Aorta (tissue), 5 donors: ENCODE results near the gene VCPKMT. TPM values are rescaled to one million over a fixed set of nuclear protein-coding genes. Genes with fewer than 3 reads are reported as not detected.

Experiments
- ATAC-seq: fragments of 200-7000 bp; cut with Tn5 transposase; one replicate; pipeline ENCODE4 v1.9.1; 2022; ENCODE audit warnings: moderate library complexity; ENCODE audit not compliant: low FRiP score
- DNase-seq, 2 donors: peaks; one replicate each; pipeline ENCODE4 v3.0.0-alpha.2; 2020
- H3K27ac ChIP-seq, 2 donors: one replicate each; pipeline ENCODE4 v1.5.1; 2013; ENCODE audit warnings: low read length in 2 of 2, mild to moderate bottlenecking in 2 of 2, moderate library complexity in 2 of 2, control low read depth in 1 of 2, inconsistent platforms in 1 of 2, low read depth in 1 of 2
- H3K27me3 ChIP-seq, 2 donors: one replicate each; pipeline ENCODE4 v1.6.1; 2013; ENCODE audit warnings: control low read depth in 1 of 2, low read length in 1 of 2, mild to moderate bottlenecking in 1 of 2, moderate library complexity in 1 of 2; ENCODE audit not compliant: insufficient read depth in 2 of 2, control insufficient read depth in 1 of 2
- H3K36me3 ChIP-seq, 2 donors: one replicate each; pipeline ENCODE4 v1.6.1; 2013; ENCODE audit warnings: control low read depth in 1 of 2, low read length in 1 of 2, mild to moderate bottlenecking in 1 of 2; ENCODE audit not compliant: insufficient read depth in 2 of 2, control insufficient read depth in 1 of 2
- H3K4me1 ChIP-seq, 2 donors: one replicate each; pipeline ENCODE4 v1.6.1; 2013; ENCODE audit warnings: low read length in 2 of 2, control low read depth in 1 of 2, mild to moderate bottlenecking in 1 of 2, moderate library complexity in 1 of 2; ENCODE audit not compliant: insufficient read depth in 2 of 2, control insufficient read depth in 1 of 2
- H3K4me3 ChIP-seq, 2 donors: one replicate each; pipeline ENCODE4 v1.5.1; 2013; ENCODE audit warnings: low read length in 2 of 2, control low read depth in 1 of 2, mild to moderate bottlenecking in 1 of 2
- H3K9me3 ChIP-seq: one replicate; pipeline ENCODE4 v1.6.1; 2013; ENCODE audit warnings: mild to moderate bottlenecking, low read length; ENCODE audit not compliant: control insufficient read depth
- WGBS, 2 donors: extraction: QIAGEN DNeasy Blood & Tissue Kit; methylation state at CpG; one replicate each; pipeline ENCODE4 v1.1.7; 2013; 5-methylcytosine and 5-hydroxymethylcytosine counted together
- intact Hi-C, 2 donors: fragments of 100-400 bp; cut with DNase I; formaldehyde crosslinking; loops; one replicate each; pipeline versions ENCODE4 v1.14.2 to v1.15.0; 2022
- polyA plus RNA-seq, 2 donors: library from polyadenylated mRNA; stranded (reverse); fragments of 200-250 nt; gene quantifications; one replicate each; pipeline ENCODE4 v1.2.3, GENCODE V29; 2013
- total RNA-seq, 2 donors: library from RNA; stranded (reverse); fragmentation: NEBNext Ultra II Directional; extraction: Animal tissue kit (Norgen Biotek cat#: 25700); gene quantifications; one replicate each; pipeline ENCODE4 v1.2.1, GENCODE V29; 2021
- donor health status: healthy with polysubstance abuse.
- donor health status: Bipolar disorder and iron deficiency.
- donor health status: DM: no; HTN: no; CAD: no.
- donor health status: DM: no; HTN: no; CAD: no.
- donor health status: DM: yes; HTN: yes; CAD: no.

The VCPKMT gene
- total and polyA plus RNA-seq, 4 donors: 4.5 to 11.6 (median 8.8) TPM

GRCh38 chr14:50117456-50117855 is 1.1 kb upstream of the VCPKMT start:
- Histone ChIP-seq H3K36me3 (peaks cover 0 to 2% of the 10 kb centered on the region in 2 donors), H3K9me3 (no peaks in the 10 kb centered on the region), H3K4me3 (no peak overlapping the region), H3K27me3 (no peaks in the 10 kb centered on the region), H3K27ac (no peak overlapping the region), H3K4me1 (no peaks in the 10 kb centered on the region)
- ATAC-seq: no peak
- intact Hi-C loops: no loop called here
- WGBS, 2 donors: 83 to 92% methylated on average over 2 of the region's 2 CpGs
- no peak for DNase-seq

- peaks cover 0 to 3% of the 10 kb centered on the region in 2 donors for H3K36me3 ChIP-seq
- ATAC-seq (no peak), DNase-seq (no peak)
- no peaks in the 10 kb centered on the region for H3K9me3 ChIP-seq
- WGBS, 2 donors: 11 to 12% methylated on average over 2 of the region's 2 CpGs
- H3K4me3 ChIP-seq: peak overlapping the region; percentile 49 to 85
- intact Hi-C loops: no loop called here
- H3K27ac ChIP-seq: peak overlapping the region in 1 of 2 donors; percentile 1
- H3K4me1 ChIP-seq: no peaks in the 10 kb centered on the region
- no peaks in the 10 kb centered on the region for H3K27me3 ChIP-seq
These were observed 594 bp upstream of the VCPKMT start for GRCh38 chr14:50116966-50117365.

GRCh38 chr14:50113381-50114035 is 2.9 kb downstream of the VCPKMT start:
- no peaks in the 10 kb centered on the region for H3K9me3 ChIP-seq
- WGBS, 2 donors: 64 to 76% methylated on average over 4 of the region's 4 CpGs
- intact Hi-C loops: no loop called here
- ATAC-seq (no peak), DNase-seq (no peak)
- no peak overlapping the region for H3K4me3 ChIP-seq
- peaks cover 0 to 5% of the 10 kb centered on the region in 2 donors for H3K36me3 ChIP-seq
- H3K27ac ChIP-seq: no peak overlapping the region
- no peaks in the 10 kb centered on the region for H3K4me1 ChIP-seq
- H3K27me3 ChIP-seq: no peaks in the 10 kb centered on the region

- ATAC-seq (no peak), DNase-seq (no peak)
- intact Hi-C loops: no loop called here
- H3K27me3 ChIP-seq: no peaks in the 10 kb centered on the region
- no peak overlapping the region for H3K27ac ChIP-seq
- peaks cover 0 to 3% of the 10 kb centered on the region in 2 donors for H3K36me3 ChIP-seq
- no peaks in the 10 kb centered on the region for H3K9me3 ChIP-seq
- WGBS, 2 donors: 83% methylated on average over 4 of the region's 4 CpGs
- H3K4me1 ChIP-seq: no peaks in the 10 kb centered on the region
- H3K4me3 ChIP-seq: no peak overlapping the region
These were observed 5.9 kb downstream of the VCPKMT start for GRCh38 chr14:50110323-50111037.

- no peak for ATAC-seq
- H3K4me3 ChIP-seq: no peak overlapping the region
- no peak overlapping the region for H3K27ac ChIP-seq
- intact Hi-C loops: loop anchor here (5.0 kb wide), 2 partner anchors 242 to 247 kb away; no protein-coding TSS in a partner anchor
- peaks cover 0 to 3% of the 10 kb centered on the region in 2 donors for H3K36me3 ChIP-seq
- H3K4me1 ChIP-seq: no peaks in the 10 kb centered on the region
- H3K9me3 ChIP-seq: no peaks in the 10 kb centered on the region
- no peak for DNase-seq
- WGBS, 2 donors: 60 to 62% methylated on average over 6 of the region's 6 CpGs
- H3K27me3 ChIP-seq: no peaks in the 10 kb centered on the region
These were observed 7.0 kb downstream of the VCPKMT start for GRCh38 chr14:50109342-50109741.

- Histone ChIP-seq H3K36me3 (peaks cover 0 to 3% of the 10 kb centered on the region in 2 donors), H3K4me1 (no peaks in the 10 kb centered on the region), H3K9me3 (no peaks in the 10 kb centered on the region), H3K4me3 (no peak overlapping the region), H3K27ac (no peak overlapping the region), H3K27me3 (no peaks in the 10 kb centered on the region)
- no peak for DNase-seq
- ATAC-seq: no peak
- intact Hi-C loops: loop anchor here (5.0 kb wide), 2 partner anchors 241 to 246 kb away; no protein-coding TSS in a partner anchor
- 79 to 84% methylated on average over 2 of the region's 2 CpGs for WGBS, 2 donors
These were observed 8.5 kb downstream of the VCPKMT start for GRCh38 chr14:50107850-50108249.

GRCh38 chr14:50106178-50106577 is 10.2 kb downstream of the VCPKMT start:
- H3K4me1 ChIP-seq: no peaks in the 10 kb centered on the region
- no peak for ATAC-seq
- peaks cover 0 to 2% of the 10 kb centered on the region in 2 donors for H3K36me3 ChIP-seq
- 39 to 49% methylated on average over 4 of the region's 4 CpGs for WGBS, 2 donors
- H3K27me3 ChIP-seq: no peaks in the 10 kb centered on the region
- DNase-seq: no peak
- intact Hi-C loops: loop anchor here (5.0 kb wide), 2 partner anchors 239 to 244 kb away; no protein-coding TSS in a partner anchor
- H3K9me3 ChIP-seq: no peaks in the 10 kb centered on the region
- H3K4me3 ChIP-seq: no peak overlapping the region
- H3K27ac ChIP-seq: no peak overlapping the region

GRCh38 chr14:50103558-50103957 is 12.8 kb downstream of the VCPKMT start:
- ATAC-seq: no peak
- no peaks in the 10 kb centered on the region for H3K36me3 ChIP-seq
- intact Hi-C loops: no loop called here
- H3K27ac ChIP-seq: no peak overlapping the region
- no peaks in the 10 kb centered on the region for H3K27me3 ChIP-seq
- no peaks in the 10 kb centered on the region for H3K4me1 ChIP-seq
- no peak for DNase-seq
- WGBS, 2 donors: 73 to 74% methylated on average over 6 of the region's 6 CpGs
- H3K9me3 ChIP-seq: no peaks in the 10 kb centered on the region
- H3K4me3 ChIP-seq: no peak overlapping the region

- no peak for ATAC-seq
- no peaks in the 10 kb centered on the region for H3K4me1 ChIP-seq
- no peak overlapping the region for H3K27ac ChIP-seq
- WGBS, 2 donors: 93 to 96% methylated on average over 7 of the region's 7 CpGs
- no peak overlapping the region for H3K4me3 ChIP-seq
- DNase-seq: no peak
- no peaks in the 10 kb centered on the region for H3K9me3 ChIP-seq
- intact Hi-C loops: no loop called here
- H3K27me3 ChIP-seq: no peaks in the 10 kb centered on the region
- no peaks in the 10 kb centered on the region for H3K36me3 ChIP-seq
These were observed 15.0 kb downstream of the VCPKMT start for GRCh38 chr14:50101417-50101816.
